H1 (cell line): ENCODE results near the gene TEAD1. TPM values are rescaled to one million over a fixed set of nuclear protein-coding genes. Genes with fewer than 3 reads are reported as not detected.

ENCODE experiments used
- CHD7 ChIP-seq: fragments of 300-600 bp; sonication (generic); IDR thresholded peaks from 2 replicates; pipeline ENCODE4 v1.7.1; 2012; ENCODE audit warnings: low read length, moderate library complexity, mild to moderate bottlenecking, inconsistent platforms; ENCODE audit not compliant: insufficient replicate concordance
- MAFK ChIP-seq: IDR thresholded peaks from 2 replicates; pipeline ENCODE4 v1.6.1; 2012; ENCODE audit warnings: low read depth, mild to moderate bottlenecking, improper control_type of control experiment, low read length
- polyA plus RNA-seq, 7 experiments: library from polyadenylated mRNA; depleted of rRNA in 3 of 7; stranded (reverse) in 5 of 7; unstranded in 2 of 7; fragments of >200 nt in 5 of 7; fragments of 200-250 nt in 2 of 7; gene quantifications; 1 replicate in 5 of 7; 2 replicates in 1 of 7; 4 replicates in 1 of 7; pipeline versions ENCODE4 v1.2.1 to v1.2.3, GENCODE V29; 2011 to 2013; ENCODE audit warnings: missing spikeins in 2 of 7, mixed read lengths in 2 of 7
- total RNA-seq: library from RNA; stranded (reverse); fragmentation: NEBNext Ultra II Directional; extraction: Animal tissue kit (Norgen Biotek cat#: 25700); gene quantifications from 2 replicates; pipeline ENCODE4 v1.2.1, GENCODE V29; 2021

Gene TEAD1
- total and polyA plus RNA-seq, 2 of the 8 experiments (the other 6 are each of a cell fraction or from before 2014, with no cell fraction given) = 15.6 to 67.4 TPM

GRCh38 chr11:12639388-12639787, 34.8 kb upstream of the TEAD1 start (continued):
- TF ChIP-seq CHD7 (no peak), MAFK (peak; percentile 52; the same call in 1 of the 2 replicates)
